Measurements from ENCODE around the gene PRR14L. TPM values are rescaled to one million over a fixed set of nuclear protein-coding genes. Genes with fewer than 3 reads are reported as not detected.

The PRR14L gene
- total RNA-seq, 4 donors from 2014 or later: 22.8 to 28.4 (median 27.3) TPM

DNA sequence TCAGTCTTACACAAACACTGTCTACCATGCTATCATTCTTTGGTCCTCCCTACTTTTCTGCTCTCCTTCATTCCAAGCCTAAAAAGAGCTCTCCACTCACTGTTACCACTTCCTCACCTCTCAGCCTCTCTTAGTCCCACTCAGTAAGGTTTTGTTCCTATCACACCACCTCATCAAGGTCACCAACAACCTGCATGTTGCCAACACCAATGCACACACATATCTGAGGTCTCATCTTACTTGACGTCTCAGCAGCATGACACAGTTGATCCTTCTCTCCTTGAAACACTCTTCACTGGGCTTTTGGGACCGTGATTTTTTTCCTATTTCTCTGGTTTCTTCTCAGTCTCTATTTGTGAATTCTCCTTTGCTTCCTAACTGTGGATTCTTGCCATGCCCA lies 96.0 kb downstream of the PRR14L start:
- Histone ChIP-seq H3K9me3 (no peaks in the 10 kb centered on the region), H3K36me3 (peaks cover 0 to 12% (median 0%) of the 10 kb centered on the region in 3 donors), H3K27ac (peak overlapping the region in 3 of 4 donors; percentile 3 to 77 (median 47)), H3K4me1 (peaks cover 0 to 16% (median 0%) of the 10 kb centered on the region in 4 donors), H3K4me3 (no peak overlapping the region), H3K27me3 (no peaks in the 10 kb centered on the region)
- DNase-seq (ENCODE audit: low spot score in 2 of 2): no peak
- TF ChIP-seq POLR2A (IDR thresholded peaks at IDR 0.05) (no peak), EP300 (IDR thresholded peaks at IDR 0.05) (no peak)
- TF ChIP-seq, protein P1, sequence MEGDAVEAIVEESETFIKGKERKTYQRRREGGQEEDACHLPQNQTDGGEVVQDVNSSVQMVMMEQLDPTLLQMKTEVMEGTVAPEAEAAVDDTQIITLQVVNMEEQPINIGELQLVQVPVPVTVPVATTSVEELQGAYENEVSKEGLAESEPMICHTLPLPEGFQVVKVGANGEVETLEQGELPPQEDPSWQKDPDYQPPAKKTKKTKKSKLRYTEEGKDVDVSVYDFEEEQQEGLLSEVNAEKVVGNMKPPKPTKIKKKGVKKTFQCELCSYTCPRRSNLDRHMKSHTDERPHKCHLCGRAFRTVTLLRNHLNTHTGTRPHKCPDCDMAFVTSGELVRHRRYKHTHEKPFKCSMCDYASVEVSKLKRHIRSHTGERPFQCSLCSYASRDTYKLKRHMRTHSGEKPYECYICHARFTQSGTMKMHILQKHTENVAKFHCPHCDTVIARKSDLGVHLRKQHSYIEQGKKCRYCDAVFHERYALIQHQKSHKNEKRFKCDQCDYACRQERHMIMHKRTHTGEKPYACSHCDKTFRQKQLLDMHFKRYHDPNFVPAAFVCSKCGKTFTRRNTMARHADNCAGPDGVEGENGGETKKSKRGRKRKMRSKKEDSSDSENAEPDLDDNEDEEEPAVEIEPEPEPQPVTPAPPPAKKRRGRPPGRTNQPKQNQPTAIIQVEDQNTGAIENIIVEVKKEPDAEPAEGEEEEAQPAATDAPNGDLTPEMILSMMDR (IDR thresholded peaks at IDR 0.05): no peak
- WGBS, 2 donors: 84 to 87% methylated on average over 2 of the region's 2 CpGs

- peaks cover 0 to 20% (median 0%) of the 10 kb centered on the region in 3 donors for H3K36me3 ChIP-seq
- H3K4me1 ChIP-seq: peaks cover 0 to 12% (median 0%) of the 10 kb centered on the region in 4 donors
- H3K27me3 ChIP-seq: no peaks in the 10 kb centered on the region
- 63 to 67% methylated on average over 9 of the region's 9 CpGs for WGBS, 2 donors
- no peak for DNase-seq (ENCODE audit: low spot score in 2 of 2)
- H3K4me3 ChIP-seq: no peak overlapping the region
- TF ChIP-seq EP300 (IDR thresholded peaks at IDR 0.05) (no peak), POLR2A (IDR thresholded peaks at IDR 0.05) (no peak)
- TF ChIP-seq, protein P1 (IDR thresholded peaks at IDR 0.05): no peak
- no peaks in the 10 kb centered on the region for H3K9me3 ChIP-seq
- peak overlapping the region in 3 of 4 donors; percentile 3 to 82 (median 77) for H3K27ac ChIP-seq
These were observed 96.8 kb downstream of the PRR14L start for GRCh38 chr22:31652911-31653684.

- Histone ChIP-seq H3K36me3 (peaks cover 0 to 31% (median 0%) of the 10 kb centered on the region in 3 donors), H3K27ac (peak overlapping the region in 2 of 4 donors; percentile 77 to 82), H3K9me3 (no peaks in the 10 kb centered on the region), H3K27me3 (no peaks in the 10 kb centered on the region), H3K4me1 (peaks cover 0 to 9% (median 0%) of the 10 kb centered on the region in 4 donors), H3K4me3 (no peak overlapping the region)
- TF ChIP-seq, protein P1 (IDR thresholded peaks at IDR 0.05): no peak
- TF ChIP-seq POLR2A (IDR thresholded peaks at IDR 0.05) (no peak), EP300 (IDR thresholded peaks at IDR 0.05) (no peak)
- DNase-seq (ENCODE audit: low spot score in 2 of 2): no peak
- WGBS, 2 donors: 89 to 93% methylated on average over 9 of the region's 9 CpGs
These were observed 97.8 kb downstream of the PRR14L start for GRCh38 chr22:31652088-31652487.

GRCh38 chr22:31651664-31652063 lies 98.3 kb downstream of the PRR14L start:
- H3K4me1 ChIP-seq: peaks cover 0 to 9% (median 0%) of the 10 kb centered on the region in 4 donors
- no peak for DNase-seq (ENCODE audit: low spot score in 2 of 2)
- H3K9me3 ChIP-seq: no peaks in the 10 kb centered on the region
- H3K36me3 ChIP-seq: peaks cover 0 to 35% (median 0%) of the 10 kb centered on the region in 3 donors
- no peaks in the 10 kb centered on the region for H3K27me3 ChIP-seq
- H3K27ac ChIP-seq: peak overlapping the region in 1 of 4 donors; percentile 77
- WGBS, 2 donors: 78 to 84% methylated on average over 4 of the region's 4 CpGs
- H3K4me3 ChIP-seq: no peak overlapping the region
- TF ChIP-seq, protein P1 (IDR thresholded peaks at IDR 0.05): no peak
- TF ChIP-seq EP300 (IDR thresholded peaks at IDR 0.05) (no peak), POLR2A (IDR thresholded peaks at IDR 0.05) (no peak)

- Histone ChIP-seq H3K27me3 (no peaks in the 10 kb centered on the region), H3K4me1 (peaks cover 0 to 14% (median 0%) of the 10 kb centered on the region in 4 donors), H3K36me3 (peaks cover 0 to 48% (median 0%) of the 10 kb centered on the region in 3 donors), H3K4me3 (no peak overlapping the region), H3K27ac (no peak overlapping the region), H3K9me3 (no peaks in the 10 kb centered on the region)
- 79 to 83% methylated on average over 6 of the region's 6 CpGs for WGBS, 2 donors
- DNase-seq (ENCODE audit: low spot score in 2 of 2): no peak
- TF ChIP-seq EP300 (IDR thresholded peaks at IDR 0.05) (no peak), POLR2A (IDR thresholded peaks at IDR 0.05) (no peak)
- TF ChIP-seq, protein P1 (IDR thresholded peaks at IDR 0.05): no peak
These were observed 99.5 kb downstream of the PRR14L start for GRCh38 chr22:31650391-31650790.
